Epithelial cell of prostate (primary cell): ENCODE results near the gene NAA25.
"Not testable (repeated sequence)": the region's sequence is repeated elsewhere in the genome, so short reads cannot be mapped to it uniquely, and the experiment has no call there.

Experiments used
- DNase-seq: peaks from one replicate; pipeline ENCODE4 v3.0.0-alpha.2; 2011; ENCODE audit warnings: low read depth, low spot score
- H3K27ac ChIP-seq: fragments of 450-650 bp; 2 replicates; pipeline ENCODE4 v1.5.1; 2017; ENCODE audit warnings: mild to moderate bottlenecking

The NAA25 gene

GRCh38 chr12:112012775-112013600, 95.6 kb downstream of the NAA25 start, which contains the start of the genes ERP29 and TMEM116:
Gene ERP29 (plus strand): TSS chr12:112013426. CDS start chr12:112013466, 40 bp downstream.
Gene TMEM116 (minus strand): TSS chr12:112013165. CDS start chr12:112005270, 7,895 bp downstream.
- peak; percentile 91 for DNase-seq
- H3K27ac ChIP-seq, result peak within 1 kb of the TSS; percentile 94

GRCh38 chr12:112011685-112012084, 96.9 kb downstream of the NAA25 start:
- DNase-seq, result no peak
- H3K27ac ChIP-seq, result peak overlapping the region; percentile 94

- DNase-seq, result no peak
- no peak overlapping the region for H3K27ac ChIP-seq
Observed at GRCh38 chr12:112010415-112011344, 97.9 kb downstream of the NAA25 start.

GRCh38 chr12:112009596-112009995, 99.0 kb downstream of the NAA25 start:
- not testable (repeated sequence) for DNase-seq, H3K27ac ChIP-seq

GRCh38 chr12:112008918-112009317, 99.7 kb downstream of the NAA25 start:
- no peak for DNase-seq
- H3K27ac ChIP-seq, result no peak overlapping the region

GRCh38 chr12:112007945-112008344, 100.6 kb downstream of the NAA25 start:
- DNase-seq, result no peak
- H3K27ac ChIP-seq, result no peak overlapping the region

GRCh38 chr12:112005419-112006395, 102.9 kb downstream of the NAA25 start:
- no peak overlapping the region for H3K27ac ChIP-seq
- DNase-seq, result no peak

- no peak overlapping the region for H3K27ac ChIP-seq
- no peak for DNase-seq
Observed at GRCh38 chr12:112004041-112004440, 104.5 kb downstream of the NAA25 start.

- H3K27ac ChIP-seq, result no peak overlapping the region
Observed at GRCh38 chr12:112001576-112001975, 107.0 kb downstream of the NAA25 start.

GRCh38 chr12:112000820-112001219, 107.8 kb downstream of the NAA25 start:
- no peak overlapping the region for H3K27ac ChIP-seq
- DNase-seq, result no peak

More at GRCh38 chr12:112001576-112001975, 107.0 kb downstream of the NAA25 start:
- DNase-seq, result no peak

- DNase-seq, H3K27ac ChIP-seq: not testable (repeated sequence)
Observed at GRCh38 chr12:111999129-111999528, 109.5 kb downstream of the NAA25 start.

- no peak overlapping the region for H3K27ac ChIP-seq
Observed at GRCh38 chr12:111998015-111998414, 110.6 kb downstream of the NAA25 start.

GRCh38 chr12:111997300-111997699, 111.3 kb downstream of the NAA25 start:
- no peak overlapping the region for H3K27ac ChIP-seq
- DNase-seq, result no peak

More at GRCh38 chr12:111998015-111998414, 110.6 kb downstream of the NAA25 start:
- no peak for DNase-seq

GRCh38 chr12:111995782-111996480, 112.7 kb downstream of the NAA25 start:
- no peak overlapping the region for H3K27ac ChIP-seq
- DNase-seq, result no peak

- not testable (repeated sequence) for H3K27ac ChIP-seq, DNase-seq
Observed at GRCh38 chr12:111994211-111995111, 114.1 kb downstream of the NAA25 start.

- no peak overlapping the region for H3K27ac ChIP-seq
- DNase-seq, result no peak
Observed at GRCh38 chr12:111993292-111994150, 115.1 kb downstream of the NAA25 start.

- DNase-seq, result no peak
Observed at GRCh38 chr12:111992464-111992863, 116.1 kb downstream of the NAA25 start.

More at GRCh38 chr12:111992464-111992863, 116.1 kb downstream of the NAA25 start:
- H3K27ac ChIP-seq, result no peak overlapping the region
